Immature natural killer cell (primary cell): Measurements from ENCODE around the gene SLC6A7. TPM values are rescaled to one million over a fixed set of nuclear protein-coding genes. Genes with fewer than 3 reads are reported as not detected.
"Not testable (repeated sequence)": the region's sequence is repeated elsewhere in the genome, so short reads cannot be mapped to it uniquely, and the experiment has no call there.

Experiments used
- DNase-seq, 3 donors: peaks; one replicate each; pipeline ENCODE4 v3.0.0; 2022; ENCODE audit warnings: mixed read lengths in 1 of 3
- H3K27ac Mint-ChIP-seq, 6 donors: one replicate each; pipeline ENCODE4 v1.8.0; 2020; ENCODE audit warnings: mixed read lengths in 6 of 6, mild to moderate bottlenecking in 5 of 6, inconsistent platforms in 4 of 6, moderate library complexity in 3 of 6
- H3K27me3 Mint-ChIP-seq, 3 donors: one replicate each; pipeline ENCODE4 v1.8.0; 2020 to 2021; ENCODE audit warnings: low read depth in 3 of 3, mild to moderate bottlenecking in 3 of 3, mixed read lengths in 3 of 3, moderate library complexity in 3 of 3, inconsistent platforms in 1 of 3
- H3K36me3 Mint-ChIP-seq, 3 donors: one replicate each; pipeline ENCODE4 v1.8.0; 2020; ENCODE audit warnings: mixed read lengths in 3 of 3, inconsistent platforms in 2 of 3, mild to moderate bottlenecking in 2 of 3
- H3K4me1 Mint-ChIP-seq, 2 donors: one replicate each; pipeline ENCODE4 v1.8.0; 2020; ENCODE audit warnings: inconsistent platforms in 2 of 2, mild to moderate bottlenecking in 2 of 2, mixed read lengths in 2 of 2, moderate library complexity in 1 of 2
- H3K4me3 Mint-ChIP-seq, 5 donors: one replicate each; pipeline ENCODE4 v1.8.0; 2020; ENCODE audit warnings: mild to moderate bottlenecking in 5 of 5, mixed read lengths in 5 of 5, inconsistent platforms in 3 of 5, moderate library complexity in 3 of 5
- H3K9me3 Mint-ChIP-seq, 6 donors: one replicate each; pipeline ENCODE4 v1.8.0; 2020; ENCODE audit warnings: mild to moderate bottlenecking in 6 of 6, mixed read lengths in 6 of 6, inconsistent platforms in 4 of 6, moderate library complexity in 3 of 6
- polyA plus RNA-seq, 3 donors: library from polyadenylated mRNA; unstranded; fragments of 300-500 nt; fragmentation: Illumina TruSeq; gene quantifications; one replicate each; pipeline ENCODE4 v1.2.3, GENCODE V29; 2021

SLC6A7 gene
- polyA plus RNA-seq, 3 donors from 2014 or later = not detected

- Mint-ChIP-seq H3K27me3 (peaks cover 0 to 7% (median 1%) of the 10 kb centered on the region in 3 donors), H3K27ac (no peak overlapping the region), H3K9me3 (no peaks in the 10 kb centered on the region), H3K4me1 (no peaks in the 10 kb centered on the region), H3K36me3 (no peaks in the 10 kb centered on the region), H3K4me3 (no peak overlapping the region)
- DNase-seq = no peak
These were observed 52.5 kb downstream of the SLC6A7 start for GRCh38 chr5:150242251-150242894.

GRCh38 chr5:150243590-150243989, 53.7 kb downstream of the SLC6A7 start:
- Mint-ChIP-seq H3K27ac (no peak overlapping the region), H3K36me3 (no peaks in the 10 kb centered on the region), H3K4me1 (no peaks in the 10 kb centered on the region), H3K27me3 (peaks cover 0 to 5% (median 1%) of the 10 kb centered on the region in 3 donors), H3K9me3 (no peaks in the 10 kb centered on the region), H3K4me3 (no peak overlapping the region)
- no peak for DNase-seq

GRCh38 chr5:150244209-150244608, 54.3 kb downstream of the SLC6A7 start:
- no peaks in the 10 kb centered on the region for H3K4me1 Mint-ChIP-seq
- peaks cover 0 to 5% (median 1%) of the 10 kb centered on the region in 3 donors for H3K27me3 Mint-ChIP-seq
- H3K9me3 Mint-ChIP-seq = no peaks in the 10 kb centered on the region
- H3K4me3 Mint-ChIP-seq = no peak overlapping the region
- DNase-seq = no peak
- H3K36me3 Mint-ChIP-seq = no peaks in the 10 kb centered on the region
- H3K27ac Mint-ChIP-seq = no peak overlapping the region

- no peak for DNase-seq
- Mint-ChIP-seq H3K27me3 (peaks cover 0 to 3% (median 1%) of the 10 kb centered on the region in 3 donors), H3K36me3 (no peaks in the 10 kb centered on the region), H3K9me3 (no peaks in the 10 kb centered on the region), H3K27ac (no peak overlapping the region), H3K4me1 (no peaks in the 10 kb centered on the region), H3K4me3 (no peak overlapping the region)
These were observed 55.4 kb downstream of the SLC6A7 start for GRCh38 chr5:150245111-150245789.

- no peak for DNase-seq
- H3K27ac Mint-ChIP-seq = no peak overlapping the region
- H3K9me3 Mint-ChIP-seq = no peaks in the 10 kb centered on the region
- no peak overlapping the region for H3K4me3 Mint-ChIP-seq
- H3K4me1 Mint-ChIP-seq = no peaks in the 10 kb centered on the region
- peaks cover 0 to 3% (median 1%) of the 10 kb centered on the region in 3 donors for H3K27me3 Mint-ChIP-seq
- no peaks in the 10 kb centered on the region for H3K36me3 Mint-ChIP-seq
These were observed 55.9 kb downstream of the SLC6A7 start for GRCh38 chr5:150245808-150246207.

DNA sequence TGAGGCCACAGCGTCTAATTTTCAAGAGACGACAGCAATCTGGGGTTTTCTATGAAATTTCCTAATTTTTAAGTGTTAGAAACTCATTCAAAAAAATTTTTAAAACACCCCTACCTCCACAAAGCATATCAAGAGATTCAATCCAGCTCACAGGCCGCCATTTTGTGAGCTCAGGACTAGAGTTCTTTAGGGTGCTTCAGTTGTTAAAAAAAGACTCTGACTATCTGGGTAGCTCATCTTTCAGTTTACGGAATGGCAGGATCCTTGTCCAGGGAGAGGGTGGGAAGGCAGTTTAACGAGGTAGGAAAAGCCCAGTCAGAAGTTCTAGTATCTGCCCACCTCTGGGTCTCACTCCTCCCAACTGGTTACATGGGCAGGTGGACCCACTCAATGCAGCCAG, 56.6 kb downstream of the SLC6A7 start:
- DNase-seq = no peak
- no peak overlapping the region for H3K27ac Mint-ChIP-seq
- H3K27me3 Mint-ChIP-seq = peaks cover 1 to 3% (median 1%) of the 10 kb centered on the region in 3 donors
- H3K4me3 Mint-ChIP-seq = no peak overlapping the region
- no peaks in the 10 kb centered on the region for H3K36me3 Mint-ChIP-seq
- H3K4me1 Mint-ChIP-seq = no peaks in the 10 kb centered on the region
- no peaks in the 10 kb centered on the region for H3K9me3 Mint-ChIP-seq

GRCh38 chr5:150246835-150247234, 57.0 kb downstream of the SLC6A7 start:
- no peak for DNase-seq
- H3K4me1 Mint-ChIP-seq = no peaks in the 10 kb centered on the region
- peaks cover 1 to 4% (median 3%) of the 10 kb centered on the region in 3 donors for H3K27me3 Mint-ChIP-seq
- H3K9me3 Mint-ChIP-seq = no peaks in the 10 kb centered on the region
- H3K4me3 Mint-ChIP-seq = no peak overlapping the region
- H3K36me3 Mint-ChIP-seq = no peaks in the 10 kb centered on the region
- no peak overlapping the region for H3K27ac Mint-ChIP-seq

GRCh38 chr5:150247726-150248125, 57.9 kb downstream of the SLC6A7 start:
- no peaks in the 10 kb centered on the region for H3K36me3 Mint-ChIP-seq
- no peak overlapping the region for H3K4me3 Mint-ChIP-seq
- DNase-seq = no peak
- H3K9me3 Mint-ChIP-seq = no peaks in the 10 kb centered on the region
- H3K4me1 Mint-ChIP-seq = no peaks in the 10 kb centered on the region
- H3K27me3 Mint-ChIP-seq = peaks cover 1 to 4% (median 3%) of the 10 kb centered on the region in 3 donors
- H3K27ac Mint-ChIP-seq = no peak overlapping the region

GRCh38 chr5:150248493-150248892, 58.6 kb downstream of the SLC6A7 start:
- not testable (repeated sequence) for H3K27me3 Mint-ChIP-seq, DNase-seq, H3K27ac Mint-ChIP-seq, H3K36me3 Mint-ChIP-seq, H3K4me1 Mint-ChIP-seq, H3K4me3 Mint-ChIP-seq, H3K9me3 Mint-ChIP-seq

GRCh38 chr5:150248946-150249345, 59.1 kb downstream of the SLC6A7 start:
- Mint-ChIP-seq H3K27me3 (peaks cover 1 to 4% (median 3%) of the 10 kb centered on the region in 3 donors), H3K4me1 (no peaks in the 10 kb centered on the region), H3K36me3 (no peaks in the 10 kb centered on the region), H3K27ac (no peak overlapping the region), H3K4me3 (no peak overlapping the region), H3K9me3 (no peaks in the 10 kb centered on the region)
- no peak for DNase-seq

GRCh38 chr5:150249744-150250143, 59.9 kb downstream of the SLC6A7 start:
- H3K27me3 Mint-ChIP-seq = peaks cover 0 to 4% (median 1%) of the 10 kb centered on the region in 3 donors
- no peaks in the 10 kb centered on the region for H3K4me1 Mint-ChIP-seq
- H3K9me3 Mint-ChIP-seq = no peaks in the 10 kb centered on the region
- no peak overlapping the region for H3K27ac Mint-ChIP-seq
- no peak for DNase-seq
- no peaks in the 10 kb centered on the region for H3K36me3 Mint-ChIP-seq
- no peak overlapping the region for H3K4me3 Mint-ChIP-seq

DNA sequence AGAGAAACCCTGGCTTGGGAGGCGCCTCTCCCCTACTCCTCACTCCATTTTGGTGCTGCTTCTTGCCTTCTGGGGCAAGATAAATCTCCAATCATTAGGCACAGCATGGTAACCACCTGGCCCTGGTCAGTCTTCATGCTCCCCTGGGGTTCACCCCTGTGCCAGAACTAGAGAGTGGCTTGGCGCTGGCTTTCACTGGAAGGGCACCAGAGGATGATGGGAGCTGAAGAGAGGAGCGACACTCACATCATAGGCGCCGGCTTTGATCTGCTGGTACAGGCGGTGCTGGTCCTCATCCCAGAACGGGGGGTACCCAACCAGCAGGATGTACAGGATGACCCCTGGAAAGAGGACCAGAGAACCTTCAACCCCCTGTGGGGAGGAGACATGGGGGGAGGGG, 61.6 kb downstream of the SLC6A7 start:
- no peaks in the 10 kb centered on the region for H3K4me1 Mint-ChIP-seq
- H3K36me3 Mint-ChIP-seq = no peaks in the 10 kb centered on the region
- no peaks in the 10 kb centered on the region for H3K9me3 Mint-ChIP-seq
- H3K27ac Mint-ChIP-seq = no peak overlapping the region
- no peak overlapping the region for H3K4me3 Mint-ChIP-seq
- H3K27me3 Mint-ChIP-seq = peaks cover 0 to 4% (median 0%) of the 10 kb centered on the region in 3 donors
- no peak for DNase-seq

DNA sequence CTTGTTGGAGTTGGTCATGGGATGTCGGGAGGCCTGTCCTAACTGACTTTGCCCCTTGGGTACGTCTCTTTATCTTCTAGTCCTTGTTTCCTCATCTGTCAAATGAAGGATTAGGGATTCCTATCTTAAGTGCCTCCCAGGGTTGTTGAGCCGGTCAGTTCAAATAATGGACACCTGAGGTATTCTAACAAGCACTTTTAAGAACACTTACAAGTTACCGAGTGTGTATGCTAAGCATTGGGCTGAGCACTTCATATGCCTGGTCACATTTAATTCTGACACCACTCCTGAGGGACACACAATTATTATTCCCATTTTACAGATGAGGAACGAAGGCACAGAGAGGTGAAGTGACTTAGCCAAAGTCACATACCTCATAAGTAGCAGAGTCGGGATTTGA, 62.6 kb downstream of the SLC6A7 start:
- Mint-ChIP-seq H3K27ac (no peak overlapping the region), H3K36me3 (no peaks in the 10 kb centered on the region), H3K4me1 (no peaks in the 10 kb centered on the region), H3K9me3 (no peaks in the 10 kb centered on the region), H3K4me3 (no peak overlapping the region), H3K27me3 (peaks cover 0 to 4% (median 0%) of the 10 kb centered on the region in 3 donors)
- DNase-seq = no peak

DNA sequence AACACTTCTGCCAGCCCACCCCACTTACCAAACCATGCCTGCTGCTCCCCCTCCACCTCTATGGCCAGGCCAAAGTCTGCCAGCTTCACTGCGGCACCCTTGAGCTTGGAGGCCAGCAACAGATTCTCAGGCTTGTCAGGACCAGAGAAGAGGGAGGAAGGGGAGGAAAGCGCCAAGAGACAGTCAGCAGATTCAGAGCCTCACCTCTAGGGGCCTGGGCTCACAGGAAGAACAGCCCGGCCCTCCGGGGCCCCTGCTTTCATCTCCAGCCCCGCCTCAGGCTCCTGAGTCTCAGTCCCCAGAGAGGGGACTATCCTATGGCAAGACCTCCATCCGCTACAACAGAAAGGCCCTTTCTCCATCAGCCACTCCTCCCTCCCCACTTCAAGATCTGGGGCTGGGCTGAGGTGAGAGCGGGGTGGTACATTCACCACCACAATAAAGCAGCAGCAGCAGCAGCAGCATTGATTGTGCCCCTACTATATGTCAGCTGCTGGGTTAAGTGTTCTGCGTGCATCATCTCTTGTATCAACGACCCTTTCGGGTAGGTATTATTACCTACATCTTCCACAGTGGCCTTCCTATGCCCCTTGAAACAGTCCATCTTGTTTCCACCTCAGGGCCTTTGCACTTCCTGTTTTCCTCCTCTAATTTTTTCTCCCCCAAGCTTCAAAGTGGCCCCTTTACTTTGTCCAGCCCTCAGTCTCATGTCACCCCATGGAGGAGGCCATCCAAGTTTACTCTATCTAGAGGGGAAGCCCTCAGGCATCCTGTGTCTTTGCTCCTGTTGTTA, 63.8 kb downstream of the SLC6A7 start:
- no peak for DNase-seq
- Mint-ChIP-seq H3K4me3 (no peak overlapping the region), H3K4me1 (no peaks in the 10 kb centered on the region), H3K9me3 (no peaks in the 10 kb centered on the region), H3K27me3 (peaks cover 0 to 4% (median 0%) of the 10 kb centered on the region in 3 donors), H3K36me3 (no peaks in the 10 kb centered on the region), H3K27ac (no peak overlapping the region)
